ENCODE results near the gene FBXO48.

Gene FBXO48

DNA sequence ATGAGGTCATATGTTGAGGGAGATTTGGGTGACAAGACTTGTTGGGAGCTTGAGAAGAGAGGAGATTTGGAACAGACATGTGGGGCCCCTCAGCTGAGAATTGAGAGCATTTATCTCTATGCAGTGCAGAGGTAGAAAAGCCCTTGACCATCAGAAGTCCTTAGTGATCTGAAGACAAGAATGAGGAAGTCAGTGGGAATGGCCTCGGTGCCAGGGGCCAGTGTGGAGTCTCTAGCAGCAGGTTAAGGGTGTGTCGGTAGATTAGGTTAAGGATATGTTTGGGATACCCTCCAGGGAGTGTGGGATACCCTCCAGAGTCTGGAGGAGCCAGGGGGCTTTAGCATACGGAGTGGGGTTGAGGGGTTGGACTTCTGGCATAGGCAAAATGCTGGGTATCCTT lies 41.6 kb downstream of the FBXO48 start:
- DNase-seq: no peak
- peaks cover 6% of the 10 kb centered on the region for H3K4me1 ChIP-seq (ENCODE audit: insufficient read depth, low read length)
- no peak overlapping the region for H3K9ac ChIP-seq (ENCODE audit: low read depth, low read length)
- H3K79me2 ChIP-seq (ENCODE audit: insufficient read depth, low read length): no peaks in the 10 kb centered on the region
- no peaks in the 10 kb centered on the region for H3K9me3 ChIP-seq (ENCODE audit: insufficient read depth, low read length, severe bottlenecking)
- no peak overlapping the region for H3K4me3 ChIP-seq (ENCODE audit: low read depth in 1 of 2, low read length in 2 of 2)
- H4K20me1 ChIP-seq (ENCODE audit: insufficient read depth, low read length): no peaks in the 10 kb centered on the region
- H3K4me2 ChIP-seq (ENCODE audit: insufficient read depth, low read length): no peak overlapping the region
- ATAC-seq (ENCODE audit: insufficient read depth, low read depth): no peak
- H3K36me3 ChIP-seq (ENCODE audit: insufficient read depth, low read length): no peaks in the 10 kb centered on the region
- H2AFZ ChIP-seq (ENCODE audit: low read depth, low read length): no peak overlapping the region
- TF ChIP-seq EZH2 (IDR thresholded peaks at IDR 0.05; ENCODE audit: borderline replicate concordance, low read depth, low read length, severe bottlenecking): no peak
- TF ChIP-seq, protein P1, sequence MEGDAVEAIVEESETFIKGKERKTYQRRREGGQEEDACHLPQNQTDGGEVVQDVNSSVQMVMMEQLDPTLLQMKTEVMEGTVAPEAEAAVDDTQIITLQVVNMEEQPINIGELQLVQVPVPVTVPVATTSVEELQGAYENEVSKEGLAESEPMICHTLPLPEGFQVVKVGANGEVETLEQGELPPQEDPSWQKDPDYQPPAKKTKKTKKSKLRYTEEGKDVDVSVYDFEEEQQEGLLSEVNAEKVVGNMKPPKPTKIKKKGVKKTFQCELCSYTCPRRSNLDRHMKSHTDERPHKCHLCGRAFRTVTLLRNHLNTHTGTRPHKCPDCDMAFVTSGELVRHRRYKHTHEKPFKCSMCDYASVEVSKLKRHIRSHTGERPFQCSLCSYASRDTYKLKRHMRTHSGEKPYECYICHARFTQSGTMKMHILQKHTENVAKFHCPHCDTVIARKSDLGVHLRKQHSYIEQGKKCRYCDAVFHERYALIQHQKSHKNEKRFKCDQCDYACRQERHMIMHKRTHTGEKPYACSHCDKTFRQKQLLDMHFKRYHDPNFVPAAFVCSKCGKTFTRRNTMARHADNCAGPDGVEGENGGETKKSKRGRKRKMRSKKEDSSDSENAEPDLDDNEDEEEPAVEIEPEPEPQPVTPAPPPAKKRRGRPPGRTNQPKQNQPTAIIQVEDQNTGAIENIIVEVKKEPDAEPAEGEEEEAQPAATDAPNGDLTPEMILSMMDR (IDR thresholded peaks at IDR 0.05; ENCODE audit: borderline replicate concordance, extremely low read depth, low read length, poor library complexity, severe bottlenecking): no peak
- H3K27me3 ChIP-seq (ENCODE audit: insufficient read depth, low read length, poor library complexity): no peaks in the 10 kb centered on the region
- H3K27ac ChIP-seq (ENCODE audit: low read length): no peak overlapping the region

DNA sequence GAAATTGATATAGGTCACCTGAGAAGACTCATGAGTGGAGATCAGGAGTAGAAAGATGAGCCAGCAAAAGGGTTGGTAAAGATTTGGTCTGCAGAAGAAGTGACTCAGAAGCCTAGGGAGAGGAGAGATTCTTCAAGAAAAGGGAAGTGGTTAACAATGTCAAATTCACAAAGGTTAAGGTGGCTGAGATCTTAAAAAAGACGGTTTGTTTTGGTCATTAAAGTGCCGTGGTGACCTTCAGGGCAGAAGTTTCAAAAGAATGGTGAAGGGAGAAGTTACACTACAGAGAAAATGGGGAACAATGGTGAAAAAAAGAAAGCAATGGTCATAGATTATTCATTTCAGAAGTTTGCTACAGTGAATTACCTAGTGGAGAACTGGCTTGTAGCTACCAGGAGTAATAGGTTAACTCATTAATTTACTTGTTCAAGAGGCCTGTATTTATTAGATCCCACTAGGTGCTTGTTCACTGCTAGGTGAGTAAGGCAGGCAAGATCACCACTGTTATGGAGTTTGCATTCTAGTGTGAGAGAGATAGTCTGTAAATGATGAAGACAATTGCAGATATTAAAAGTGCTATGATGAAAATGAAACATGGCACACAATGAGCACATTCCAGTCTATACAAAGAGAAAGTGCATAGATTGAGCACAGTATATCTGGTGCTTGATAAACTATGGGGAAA lies 43.0 kb downstream of the FBXO48 start:
- Histone ChIP-seq H3K36me3 (ENCODE audit: insufficient read depth, low read length) (no peaks in the 10 kb centered on the region), H3K4me2 (ENCODE audit: insufficient read depth, low read length) (no peak overlapping the region), H2AFZ (ENCODE audit: low read depth, low read length) (no peak overlapping the region), H3K9me3 (ENCODE audit: insufficient read depth, low read length, severe bottlenecking) (no peaks in the 10 kb centered on the region), H3K4me3 (ENCODE audit: low read depth in 1 of 2, low read length in 2 of 2) (no peak overlapping the region), H3K27ac (ENCODE audit: low read length) (no peak overlapping the region), H3K27me3 (ENCODE audit: insufficient read depth, low read length, poor library complexity) (no peaks in the 10 kb centered on the region), H3K4me1 (ENCODE audit: insufficient read depth, low read length) (peaks cover 20% of the 10 kb centered on the region), H4K20me1 (ENCODE audit: insufficient read depth, low read length) (no peaks in the 10 kb centered on the region), H3K9ac (ENCODE audit: low read depth, low read length) (no peak overlapping the region), H3K79me2 (ENCODE audit: insufficient read depth, low read length) (no peaks in the 10 kb centered on the region)
- DNase-seq (no peak), ATAC-seq (ENCODE audit: insufficient read depth, low read depth) (0 out of 3 replicates have a peak, but pooled peaks have one; percentile 23)
- TF ChIP-seq, protein P1 (IDR thresholded peaks at IDR 0.05; ENCODE audit: borderline replicate concordance, extremely low read depth, low read length, poor library complexity, severe bottlenecking): no peak
- TF ChIP-seq EZH2 (IDR thresholded peaks at IDR 0.05; ENCODE audit: borderline replicate concordance, low read depth, low read length, severe bottlenecking): no peak

DNA sequence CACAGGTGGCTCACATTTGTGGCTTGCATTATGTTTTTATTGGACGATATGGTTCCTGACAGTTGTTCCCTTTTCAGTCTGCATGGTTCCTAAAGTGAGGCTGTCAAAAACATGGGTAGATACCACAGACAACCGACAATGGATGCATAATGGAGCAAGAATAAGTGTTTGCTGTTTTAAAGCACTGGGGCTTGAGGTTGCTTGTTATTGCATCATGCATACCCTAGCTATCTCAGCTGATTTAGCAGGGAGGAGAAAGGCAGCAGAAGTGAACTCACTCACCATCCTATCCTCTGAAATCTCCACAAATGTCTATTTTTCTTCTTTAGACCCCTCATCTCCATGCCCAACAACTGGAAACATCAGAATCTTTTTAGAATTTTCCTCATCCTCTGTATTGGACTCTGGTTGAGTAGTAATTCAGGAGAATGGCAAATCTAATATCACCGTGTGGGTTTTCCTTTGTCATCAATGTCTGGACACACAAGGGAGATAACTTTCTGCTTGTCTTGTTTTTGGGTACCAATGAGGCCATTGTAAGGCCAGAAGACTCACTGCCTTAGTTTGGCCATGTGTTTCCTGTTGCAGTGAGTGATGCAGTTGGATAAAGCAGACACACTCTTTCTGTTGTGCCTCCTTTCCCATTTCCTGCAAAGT lies 46.7 kb downstream of the FBXO48 start:
- Histone ChIP-seq H3K36me3 (ENCODE audit: insufficient read depth, low read length) (no peaks in the 10 kb centered on the region), H3K27ac (ENCODE audit: low read length) (peak overlapping the region; percentile 69; the same call in 1 of the 2 replicates), H3K4me2 (ENCODE audit: insufficient read depth, low read length) (0 out of 2 replicates have a peak overlapping the region, but pooled peaks have one; percentile 5), H3K9me3 (ENCODE audit: insufficient read depth, low read length, severe bottlenecking) (no peaks in the 10 kb centered on the region), H3K27me3 (ENCODE audit: insufficient read depth, low read length, poor library complexity) (no peaks in the 10 kb centered on the region), H2AFZ (ENCODE audit: low read depth, low read length) (peak overlapping the region; percentile 57), H4K20me1 (ENCODE audit: insufficient read depth, low read length) (no peaks in the 10 kb centered on the region), H3K4me1 (ENCODE audit: insufficient read depth, low read length) (peaks cover 35% of the 10 kb centered on the region), H3K79me2 (ENCODE audit: insufficient read depth, low read length) (no peaks in the 10 kb centered on the region), H3K9ac (ENCODE audit: low read depth, low read length) (no peak overlapping the region; the same call in 1 of the 2 replicates), H3K4me3 (ENCODE audit: low read depth in 1 of 2, low read length in 2 of 2) (no peak overlapping the region)
- no peak for TF ChIP-seq EZH2 (IDR thresholded peaks at IDR 0.05; ENCODE audit: borderline replicate concordance, low read depth, low read length, severe bottlenecking)
- TF ChIP-seq, protein P1 (IDR thresholded peaks at IDR 0.05; ENCODE audit: borderline replicate concordance, extremely low read depth, low read length, poor library complexity, severe bottlenecking): no peak
- DNase-seq: peak; percentile 41
- ATAC-seq (ENCODE audit: insufficient read depth, low read depth): peak; percentile 76
